GM18505 (cell line): ENCODE measurements around the gene NXNL1.

Experiments used
- ATAC-seq: cut with Tn5 transposase; IDR thresholded peaks from one replicate; pipeline ENCODE4 v1.9.1; 2021; ENCODE audit not compliant: unreplicated experiment
- POLR2A ChIP-seq: IDR thresholded peaks from 4 replicates; pipeline ENCODE4 v1.6.1; 2011; ENCODE audit warnings: borderline replicate concordance; ENCODE audit not compliant: insufficient read depth, insufficient read length; ENCODE audit errors: extremely low read depth

NXNL1 gene

GRCh38 chr19:17406887-17407196 is 53.9 kb downstream of the NXNL1 start:
- no peak for TF ChIP-seq POLR2A

DNA sequence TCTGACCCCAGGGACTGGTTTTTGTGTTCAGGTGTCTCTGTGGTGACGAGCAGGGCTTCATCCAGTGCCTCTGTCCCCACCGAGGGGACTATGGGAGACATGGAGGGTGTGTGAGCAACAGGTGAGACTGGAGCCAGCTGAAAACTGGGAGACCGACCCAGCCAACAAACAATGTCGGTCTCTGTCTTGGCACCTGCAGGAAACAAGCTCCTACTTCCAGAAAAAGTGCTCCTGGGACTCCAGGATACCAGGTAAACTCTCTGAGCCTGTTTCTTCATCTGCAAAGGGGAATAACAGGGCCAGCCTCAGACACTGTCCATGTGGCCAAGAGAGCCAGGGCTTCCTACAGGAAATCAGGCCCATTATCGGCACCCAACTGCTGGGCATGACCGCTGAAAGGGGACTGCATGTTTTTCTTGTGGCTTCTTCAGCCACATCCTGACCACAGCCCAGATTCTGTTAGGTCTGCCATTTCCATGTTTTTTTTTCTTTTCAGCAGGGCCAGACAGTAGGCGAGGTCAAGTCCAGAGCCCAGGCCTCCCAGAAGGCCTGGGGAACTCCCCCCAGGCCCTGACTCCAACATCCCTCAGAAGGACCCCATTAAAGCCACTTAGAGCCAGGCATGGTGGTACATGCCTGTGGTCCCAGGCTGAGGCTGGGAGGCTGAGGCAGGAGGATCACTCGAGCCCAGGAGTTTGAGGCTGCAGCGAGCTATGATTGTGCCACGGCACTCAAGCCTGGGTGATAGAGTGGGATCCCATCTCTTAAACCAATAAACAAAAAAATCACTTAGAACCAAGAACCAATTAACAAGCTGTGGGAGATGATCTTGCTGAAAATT is 54.5 kb downstream of the NXNL1 start:
- peak; percentile 40 for TF ChIP-seq POLR2A
- peak; percentile 7 for ATAC-seq

More at GRCh38 chr19:17406887-17407196, 53.9 kb downstream of the NXNL1 start:
- no peak for ATAC-seq
